Hematopoietic multipotent progenitor cell treated with erythropoietin and hydrocortisone succinate and interleukin-3 and kit ligand, for 6 days (in vitro differentiated cells): ENCODE data around the gene KLHL29.

Source experiments
- DNase-seq: peaks from one replicate; pipeline ENCODE4 v3.0.0-alpha.2; 2015

KLHL29 gene

GRCh38 chr2:23559561-23560239 lies 174.7 kb downstream of the KLHL29 start:
- no peak for DNase-seq

GRCh38 chr2:23561088-23561487 lies 176.1 kb downstream of the KLHL29 start:
- no peak for DNase-seq

- no peak for DNase-seq
Observed at GRCh38 chr2:23561544-23561943, 176.6 kb downstream of the KLHL29 start.

- no peak for DNase-seq
Observed at GRCh38 chr2:23562143-23562542, 177.2 kb downstream of the KLHL29 start.

- no peak for DNase-seq
Observed at GRCh38 chr2:23563151-23563550, 178.2 kb downstream of the KLHL29 start.

- DNase-seq = no peak
Observed at GRCh38 chr2:23563673-23564614, 179.0 kb downstream of the KLHL29 start.

GRCh38 chr2:23564615-23564960 lies 179.6 kb downstream of the KLHL29 start:
- no peak for DNase-seq

- DNase-seq = no peak
Observed at GRCh38 chr2:23565374-23565773, 180.4 kb downstream of the KLHL29 start.

GRCh38 chr2:23565814-23566213 lies 180.8 kb downstream of the KLHL29 start:
- DNase-seq = no peak

- DNase-seq = peak; percentile 51
Observed at GRCh38 chr2:23566241-23567142, 181.5 kb downstream of the KLHL29 start.

- DNase-seq = no peak
Observed at GRCh38 chr2:23567161-23567756, 182.3 kb downstream of the KLHL29 start.

- no peak for DNase-seq
Observed at GRCh38 chr2:23568211-23568610, 183.2 kb downstream of the KLHL29 start.

- DNase-seq = no peak
Observed at GRCh38 chr2:23568626-23569190, 183.7 kb downstream of the KLHL29 start.

- no peak for DNase-seq
Observed at GRCh38 chr2:23569761-23570365, 184.9 kb downstream of the KLHL29 start.

GRCh38 chr2:23571085-23571484 lies 186.1 kb downstream of the KLHL29 start:
- no peak for DNase-seq

- no peak for DNase-seq
Observed at GRCh38 chr2:23571527-23572282, 186.7 kb downstream of the KLHL29 start.

GRCh38 chr2:23574919-23575654 lies 190.1 kb downstream of the KLHL29 start:
- DNase-seq = no peak

GRCh38 chr2:23578964-23579671 lies 194.1 kb downstream of the KLHL29 start:
- DNase-seq = no peak

GRCh38 chr2:23579674-23580073 lies 194.7 kb downstream of the KLHL29 start:
- DNase-seq = no peak

GRCh38 chr2:23583467-23583866 lies 198.5 kb downstream of the KLHL29 start:
- DNase-seq = no peak
